NCI-H1694 (cell line): Measurements from ENCODE around the gene ZDHHC14.
A peak's percentile ranks its signal among the peaks of the same experiment; 100 is the strongest.
"Not testable (repeated sequence)": the region's sequence is repeated elsewhere in the genome, so short reads cannot be mapped to it uniquely, and the experiment has no call there.

Experiments used
- DNase-seq: peaks from one replicate; lab custom pipeline; 2025; lab: John Stamatoyannopoulos, UW

ZDHHC14 gene

DNA sequence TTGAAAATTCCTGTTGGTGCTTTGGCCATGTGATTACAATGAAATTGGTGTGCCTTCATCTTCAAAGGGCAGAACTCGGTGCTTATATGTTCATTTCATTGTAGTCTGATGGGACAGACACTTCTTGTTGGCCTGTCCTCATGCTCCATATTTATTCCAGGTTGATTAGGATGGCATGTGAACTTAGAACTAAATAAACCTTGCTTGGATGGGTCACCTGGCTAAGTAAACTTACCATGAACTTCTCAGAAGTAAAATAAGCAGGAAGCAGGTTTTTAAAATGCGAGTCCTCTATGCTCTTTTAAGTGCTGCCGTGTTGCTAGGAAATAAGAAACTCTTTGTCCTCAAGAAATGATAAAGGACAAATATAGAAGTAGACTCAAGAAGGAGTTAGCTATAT, 26.7 kb downstream of the ZDHHC14 start:
- no peak for DNase-seq

DNA sequence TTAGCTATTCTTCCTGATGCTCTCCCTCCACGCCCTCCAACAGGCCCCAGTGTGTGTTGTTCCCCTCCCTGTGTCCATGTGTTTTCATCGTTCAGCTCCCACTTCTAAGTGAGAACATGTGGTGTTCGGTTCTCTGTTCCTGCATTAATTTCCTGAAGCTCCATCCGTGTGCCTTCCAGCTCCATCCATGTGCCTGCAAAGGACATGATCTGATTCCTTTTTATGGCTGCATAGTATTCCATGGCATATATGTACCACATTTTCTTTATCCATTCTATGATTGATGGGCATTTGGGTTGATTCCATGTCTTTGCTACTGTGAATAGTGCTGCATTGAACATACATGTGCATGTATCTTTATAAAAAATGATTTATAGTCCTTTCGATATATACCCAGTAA, 27.4 kb downstream of the ZDHHC14 start:
- not testable (repeated sequence) for DNase-seq

DNA sequence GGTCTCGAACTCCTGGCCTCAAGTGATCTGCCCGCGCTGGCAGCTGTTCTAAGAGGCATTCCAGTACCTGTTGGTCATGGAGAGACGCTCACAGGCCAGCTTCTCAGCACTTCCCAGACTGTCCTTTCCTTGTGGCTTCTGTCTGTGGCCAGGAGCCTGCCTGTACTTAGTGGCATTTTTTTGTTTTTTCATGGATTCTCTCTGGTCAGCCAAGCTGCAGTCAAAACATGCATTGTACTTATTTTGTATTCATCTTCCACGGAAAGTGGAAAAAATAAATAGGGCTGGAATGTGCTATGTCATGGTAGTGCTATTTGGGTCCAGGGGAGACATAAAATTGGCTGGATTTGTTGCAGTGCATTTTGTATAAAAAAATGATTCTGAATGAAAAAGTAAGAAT, 29.1 kb downstream of the ZDHHC14 start:
- no peak for DNase-seq

DNA sequence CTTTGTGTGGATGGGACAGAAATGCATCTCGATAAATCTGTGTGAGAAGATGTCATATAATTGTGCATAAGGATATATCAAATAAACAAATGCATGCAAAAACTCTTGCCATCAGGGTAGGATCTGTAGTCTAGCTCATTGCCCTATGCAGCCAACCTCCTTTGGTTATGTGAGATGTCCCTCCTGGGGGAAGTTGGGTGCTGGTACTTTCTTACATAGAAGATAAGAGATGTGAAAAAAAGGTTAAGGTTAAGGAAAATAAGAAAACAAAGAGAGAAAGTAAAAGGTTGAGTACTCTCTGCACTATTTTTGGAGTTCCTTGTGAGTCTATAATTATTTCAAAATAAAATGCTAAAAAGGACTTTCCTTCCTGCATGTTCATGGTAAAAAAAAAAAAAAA, 30.4 kb downstream of the ZDHHC14 start:
- no peak for DNase-seq

DNA sequence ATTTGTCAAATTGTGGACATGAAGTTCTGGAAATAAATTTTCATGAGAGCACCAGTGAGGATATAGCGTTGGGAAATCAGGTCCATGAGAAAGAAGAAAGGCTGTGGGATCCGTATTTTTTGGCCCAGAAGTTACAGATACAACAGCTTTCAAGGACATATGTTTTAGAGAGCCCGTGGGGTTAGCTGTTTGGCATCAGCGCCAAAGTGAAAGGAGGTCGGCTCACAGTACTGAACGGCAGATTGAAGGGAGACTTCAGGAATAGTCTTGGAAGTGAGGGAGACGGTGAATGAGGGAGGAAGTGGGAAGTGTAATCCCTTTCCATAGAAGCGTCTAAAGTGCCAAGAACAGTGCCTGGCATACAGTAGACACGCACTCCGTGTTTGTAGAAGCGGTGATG, 31.8 kb downstream of the ZDHHC14 start:
- no peak for DNase-seq

DNA sequence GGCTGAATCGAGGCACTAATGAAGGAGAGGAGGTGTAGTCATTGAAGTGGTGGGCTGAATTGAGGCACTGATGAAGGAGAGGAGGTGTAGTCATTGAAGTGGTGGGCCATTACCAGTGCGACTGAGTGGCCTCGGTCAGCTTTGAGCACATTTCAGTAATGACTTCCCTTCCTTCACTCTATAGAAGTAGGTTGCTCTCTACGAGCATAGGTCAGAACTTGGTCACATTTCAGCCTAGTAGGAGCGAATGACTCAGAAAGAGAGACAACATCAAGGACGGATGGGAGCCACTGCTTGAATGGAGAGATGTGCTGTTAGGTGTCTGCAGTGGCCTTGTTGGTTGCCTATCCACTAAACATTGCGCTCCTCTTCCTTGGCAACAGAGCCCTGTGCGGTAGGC, 39.5 kb downstream of the ZDHHC14 start:
- no peak for DNase-seq

DNA sequence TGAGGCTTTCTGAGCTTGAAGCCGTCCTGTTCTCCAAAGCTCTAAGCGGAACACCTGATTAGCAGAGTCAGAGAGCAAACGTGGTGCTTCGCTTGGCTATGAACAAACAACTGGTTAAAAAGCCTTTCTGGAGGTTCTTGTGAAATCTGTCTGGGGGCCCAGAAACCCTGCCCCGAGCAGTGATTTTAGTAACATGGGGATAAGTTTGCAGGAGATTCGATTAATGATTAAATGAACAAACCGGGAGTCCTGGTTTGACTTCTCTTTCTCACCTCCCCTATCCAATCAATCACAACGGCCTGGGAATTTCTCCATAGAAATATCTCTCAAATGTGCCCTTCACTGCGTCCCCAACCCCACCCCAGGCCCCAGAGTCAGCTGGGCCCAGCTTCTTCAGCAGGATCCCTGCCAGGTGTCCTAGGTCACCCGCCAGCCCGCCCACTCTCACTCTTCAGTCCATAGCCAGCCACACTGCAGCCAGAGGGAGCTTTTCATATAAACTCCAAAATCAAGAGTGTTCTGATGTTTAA, 43.6 kb downstream of the ZDHHC14 start:
- no peak for DNase-seq

DNA sequence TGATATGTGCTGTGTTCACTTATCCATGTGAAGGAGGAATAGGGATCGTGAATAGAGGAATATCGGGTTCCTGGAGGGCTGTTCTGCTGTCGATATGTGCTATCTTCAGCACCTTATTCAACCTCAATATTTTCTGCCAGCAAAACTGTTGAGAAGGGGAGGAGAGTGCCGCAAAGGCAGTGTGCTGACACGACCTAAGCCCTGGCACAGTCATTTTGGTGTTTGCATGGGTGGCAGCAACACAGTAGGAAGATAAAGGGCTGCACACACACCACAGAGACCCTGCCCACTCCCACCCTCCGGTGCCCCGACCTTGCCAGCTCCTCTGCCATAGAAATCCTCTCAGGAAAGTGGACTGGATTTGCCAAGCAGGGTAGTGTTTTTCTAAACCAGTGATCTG, 47.0 kb downstream of the ZDHHC14 start:
- DNase-seq, result no peak

DNA sequence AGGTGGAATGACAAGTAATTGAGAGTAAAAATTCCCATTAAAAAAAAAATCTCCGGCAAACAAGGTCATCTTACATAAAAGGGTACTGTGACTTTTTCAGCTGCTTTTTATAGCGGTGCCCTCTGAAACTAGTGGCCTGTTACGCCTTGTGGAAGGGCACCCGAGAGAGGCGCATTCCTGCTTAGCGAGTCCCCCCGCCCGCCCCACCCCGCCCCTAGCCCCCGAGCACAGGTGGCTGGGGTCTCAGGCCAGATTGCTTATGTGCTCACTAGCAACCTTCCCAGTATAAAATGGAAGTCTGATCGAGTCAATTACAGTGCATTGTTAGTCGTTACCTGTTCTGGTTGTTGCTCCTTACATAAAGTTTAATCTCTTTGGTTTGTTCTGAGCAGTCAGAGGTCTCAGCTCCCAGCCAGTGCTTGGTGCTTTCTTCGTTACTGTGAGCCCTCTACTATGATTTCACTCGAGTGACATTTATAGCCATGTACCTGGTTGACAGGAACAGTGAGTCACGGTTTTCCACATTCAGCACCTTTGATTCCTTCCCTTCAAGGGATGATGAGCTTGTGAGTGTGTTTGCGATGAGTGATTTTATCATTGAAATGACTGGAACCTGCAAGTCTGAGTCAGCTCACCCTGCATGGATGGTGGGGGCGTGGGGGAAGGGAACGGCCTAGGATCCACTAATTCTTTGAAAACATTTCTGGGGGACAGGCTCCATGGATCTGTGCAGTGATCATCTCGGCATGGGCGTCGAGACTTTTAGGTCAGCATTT, 47.6 kb downstream of the ZDHHC14 start:
- no peak for DNase-seq

DNA sequence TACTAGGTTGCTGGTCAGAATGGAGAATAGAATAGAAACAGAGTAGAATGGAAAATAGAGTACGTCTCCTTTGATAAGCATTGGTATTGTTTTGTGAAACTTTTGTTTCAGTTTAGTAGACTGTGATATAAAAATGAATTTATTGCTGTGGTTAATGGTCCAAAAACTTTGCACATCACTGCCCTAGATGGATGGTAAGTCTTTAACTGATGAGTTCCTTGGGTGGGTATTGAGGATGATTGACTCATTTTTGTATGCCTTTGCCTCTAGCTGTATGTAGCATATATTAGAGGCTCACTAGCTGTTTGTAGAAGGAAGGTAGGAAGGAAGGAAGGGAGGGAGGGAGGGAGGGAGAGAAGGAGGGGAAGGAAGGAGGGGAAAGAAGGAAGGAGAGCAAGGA, 48.3 kb downstream of the ZDHHC14 start:
- no peak for DNase-seq

DNA sequence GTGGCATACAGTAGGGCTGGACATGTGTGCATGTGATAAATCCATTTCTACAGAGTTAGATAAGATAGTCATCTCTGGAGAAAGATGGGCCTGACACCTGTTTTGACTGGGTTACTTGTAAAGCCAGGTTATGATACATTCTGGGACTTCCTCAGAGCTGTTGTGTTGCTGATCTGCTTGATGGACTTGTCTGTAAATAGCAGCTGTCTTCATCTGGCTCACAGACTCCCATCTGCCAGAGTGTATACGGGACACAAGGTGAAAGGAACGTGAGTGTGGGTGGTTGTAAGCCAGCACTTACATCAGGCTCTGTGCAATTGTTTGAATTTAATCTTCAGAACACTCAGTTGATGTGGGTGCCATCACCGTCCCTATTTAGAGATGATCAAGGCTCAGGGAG, 49.8 kb downstream of the ZDHHC14 start:
- peak; percentile 46 for DNase-seq

DNA sequence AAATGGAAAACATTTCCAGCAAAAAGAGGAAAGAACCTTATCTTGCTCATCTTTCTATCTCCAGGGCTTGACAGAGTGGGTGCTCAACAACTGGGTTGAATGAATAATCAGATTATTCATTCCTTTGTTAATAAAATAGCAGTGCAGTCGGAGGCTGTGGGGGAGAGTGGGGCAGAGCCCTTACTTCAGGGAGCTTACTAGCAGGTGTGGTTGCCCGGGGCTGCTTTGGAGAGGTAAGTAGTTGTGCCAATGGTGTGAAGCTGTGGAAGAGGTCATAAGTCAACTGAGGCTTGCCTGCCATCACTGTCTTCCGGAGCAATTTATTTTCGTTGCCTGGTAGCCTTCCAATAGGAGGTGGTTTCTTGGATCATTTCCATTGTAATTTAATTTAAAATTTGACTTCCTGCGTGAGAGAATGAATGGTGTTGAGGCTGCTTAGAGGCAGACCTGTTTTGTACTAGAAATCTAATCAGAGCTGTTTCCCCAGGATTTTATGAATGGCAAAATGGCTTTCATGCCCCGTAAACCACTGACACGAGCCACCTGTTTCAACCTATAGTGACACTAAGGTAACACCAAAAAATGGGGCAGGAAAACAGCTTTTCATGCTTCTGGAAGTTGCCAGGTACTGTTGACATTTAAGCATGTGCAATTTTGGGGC, 51.4 kb downstream of the ZDHHC14 start:
- DNase-seq, result no peak

DNA sequence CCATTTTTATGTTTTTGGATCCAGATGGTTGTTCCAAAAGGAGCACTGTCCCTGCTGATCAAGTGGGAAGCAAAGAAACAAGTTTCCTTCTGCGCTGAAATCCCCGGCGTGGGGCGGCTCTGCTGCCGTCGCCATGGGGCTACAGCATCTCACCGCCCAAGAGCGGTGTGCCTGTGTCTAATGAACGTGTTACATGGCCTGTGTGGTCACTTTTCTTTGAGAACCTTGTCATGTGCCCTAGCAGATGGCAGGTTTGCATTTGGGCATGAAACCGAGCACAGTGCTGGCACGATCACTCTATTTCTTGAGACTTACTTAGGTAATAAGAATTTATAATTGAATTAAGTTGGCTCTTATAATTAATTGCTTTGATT, 51.9 kb downstream of the ZDHHC14 start:
- DNase-seq, result no peak

DNA sequence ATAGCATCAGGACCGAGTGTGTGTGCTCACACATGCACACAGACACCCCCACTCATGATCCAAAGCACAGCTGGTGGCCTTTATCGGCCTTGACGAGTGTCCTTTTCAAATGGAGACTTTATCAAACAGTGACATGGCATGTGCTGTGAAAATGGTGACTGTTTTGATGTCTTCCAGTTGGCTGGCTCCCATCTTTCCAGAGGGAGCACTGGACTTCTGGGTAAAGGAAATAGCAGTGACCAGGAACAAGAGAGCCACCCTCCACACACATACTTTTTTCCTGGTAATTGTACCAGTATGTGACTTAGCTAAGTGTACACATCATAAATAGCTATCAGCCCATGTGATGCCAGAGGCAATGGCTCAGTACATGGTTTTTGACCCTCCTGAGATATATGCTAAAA, 52.7 kb downstream of the ZDHHC14 start:
- DNase-seq, result no peak

DNA sequence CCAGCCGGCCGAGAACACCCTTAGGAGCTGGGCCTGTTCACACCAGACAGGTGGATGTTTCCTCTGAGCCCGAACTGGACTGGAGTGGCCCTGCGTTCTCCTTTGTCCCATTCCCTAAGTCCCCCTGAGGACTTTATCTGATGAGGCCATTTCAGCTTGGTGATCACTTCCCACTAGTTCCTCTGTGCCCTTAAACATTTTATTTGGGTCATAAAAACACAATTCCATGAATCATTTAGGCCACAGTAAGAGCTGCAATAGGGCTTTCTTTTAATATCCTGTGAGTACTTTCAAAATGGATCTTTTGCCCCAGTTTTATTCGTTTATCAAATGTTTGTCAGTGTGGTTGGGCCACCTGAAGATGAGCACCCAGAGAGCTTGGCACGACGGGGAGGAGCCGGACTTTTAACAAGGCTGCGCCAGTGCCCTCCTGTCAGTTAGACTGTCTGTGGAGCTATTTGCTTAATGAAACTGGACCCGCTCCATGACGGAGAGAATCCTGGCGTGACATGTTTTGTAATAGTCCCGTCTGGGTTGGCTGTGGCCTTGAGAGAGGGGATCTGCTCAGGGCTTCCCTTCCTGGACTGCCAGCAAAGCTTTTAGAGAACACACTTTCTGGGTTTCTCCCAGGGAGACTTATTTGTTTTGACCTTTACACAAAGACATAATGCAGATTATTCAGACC, 53.5 kb downstream of the ZDHHC14 start:
- DNase-seq, result no peak

DNA sequence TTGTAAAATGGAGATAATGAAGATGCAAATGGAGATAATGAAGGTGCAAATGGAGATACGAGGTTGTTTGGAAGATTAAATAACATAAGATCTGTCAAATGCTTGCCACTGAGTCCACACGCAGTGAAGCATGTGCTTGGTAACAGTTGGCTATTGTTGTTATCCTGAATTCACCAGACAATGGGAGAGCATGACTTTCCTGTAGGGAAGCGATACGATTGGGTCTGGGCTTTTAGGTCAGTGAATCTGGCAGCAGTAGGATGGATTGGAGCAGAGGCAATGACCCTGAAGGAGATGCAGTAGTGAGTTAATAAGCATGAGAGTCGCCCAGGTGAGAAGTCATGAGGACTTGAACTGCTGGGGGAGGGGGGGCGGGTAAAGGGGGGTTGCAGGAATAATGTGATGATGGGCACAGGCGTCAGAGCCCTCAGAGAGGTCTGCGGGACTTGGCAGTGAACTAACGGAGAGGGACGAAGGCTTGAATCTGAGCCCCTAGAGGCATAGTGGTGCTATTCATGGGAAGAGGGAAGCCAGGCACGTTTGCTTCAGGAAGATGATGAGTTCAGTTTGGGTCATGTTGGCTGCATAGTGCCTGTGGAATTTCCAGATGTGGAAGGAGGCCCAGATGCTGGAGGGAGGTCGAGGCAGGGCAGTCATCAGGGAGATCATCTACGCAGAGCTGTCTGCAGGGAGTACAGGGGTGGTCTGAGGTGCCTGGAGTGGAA, 55.4 kb downstream of the ZDHHC14 start:
- no peak for DNase-seq

DNA sequence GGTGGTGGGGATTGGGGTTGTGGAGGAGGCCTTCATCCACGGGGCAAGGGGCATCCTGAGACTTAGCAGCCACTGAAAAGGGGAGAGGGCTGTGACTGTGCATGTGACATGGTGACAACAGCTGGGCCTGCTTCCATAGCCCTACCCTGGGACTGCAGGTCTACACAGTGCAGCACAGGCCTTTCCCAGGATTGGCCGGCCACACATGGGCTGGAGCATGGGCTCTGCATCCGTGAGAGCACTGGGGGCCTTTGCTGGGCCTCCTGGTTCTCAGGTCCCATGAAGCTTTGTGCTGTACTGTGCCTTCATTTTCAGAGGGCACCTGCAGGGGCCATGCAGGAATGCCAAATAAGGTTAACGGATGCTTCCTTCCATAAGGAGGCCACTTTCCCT, 56.0 kb downstream of the ZDHHC14 start:
- no peak for DNase-seq

DNA sequence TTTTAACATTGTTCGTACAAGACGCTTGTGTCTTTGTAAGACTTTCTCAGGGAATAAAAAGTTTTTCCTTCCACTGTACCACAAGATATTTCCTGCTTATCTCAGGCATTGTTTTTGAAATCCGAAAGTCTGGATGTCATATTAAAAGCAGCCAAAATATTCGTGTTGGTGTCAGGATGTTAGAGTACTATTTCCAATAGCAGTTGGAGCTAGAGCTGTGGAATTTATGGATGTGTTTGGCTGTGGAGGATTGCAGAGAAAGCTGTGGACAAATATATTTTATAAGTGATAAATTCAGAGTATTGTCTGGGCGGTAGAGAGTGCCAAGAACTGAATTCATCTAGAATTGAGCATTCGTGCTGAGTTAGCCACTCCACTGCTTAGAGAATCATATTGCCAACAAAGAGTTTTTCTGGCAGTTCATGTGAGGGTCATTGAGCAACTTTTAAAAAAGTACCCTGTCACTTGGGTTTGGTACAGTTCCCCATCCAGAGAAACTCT, 57.7 kb downstream of the ZDHHC14 start:
- DNase-seq, result no peak

DNA sequence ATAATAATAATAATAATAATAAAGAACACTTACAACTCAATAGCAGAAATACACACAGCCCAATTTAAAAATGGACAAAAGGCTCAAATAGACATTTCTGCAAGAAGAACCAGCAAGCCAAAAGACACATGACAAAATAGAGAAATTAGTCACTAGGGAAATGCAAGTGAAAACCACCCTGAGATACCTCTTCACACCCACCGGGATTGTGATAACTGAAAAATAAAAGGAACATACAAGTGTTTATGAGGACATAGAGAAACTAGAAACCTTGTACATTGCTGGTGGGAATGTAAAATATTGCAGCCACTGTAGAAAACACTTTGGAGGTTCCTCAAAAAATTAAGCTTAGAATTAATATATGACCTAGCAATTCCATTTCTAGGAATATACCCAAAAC, 59.2 kb downstream of the ZDHHC14 start:
- no peak for DNase-seq

DNA sequence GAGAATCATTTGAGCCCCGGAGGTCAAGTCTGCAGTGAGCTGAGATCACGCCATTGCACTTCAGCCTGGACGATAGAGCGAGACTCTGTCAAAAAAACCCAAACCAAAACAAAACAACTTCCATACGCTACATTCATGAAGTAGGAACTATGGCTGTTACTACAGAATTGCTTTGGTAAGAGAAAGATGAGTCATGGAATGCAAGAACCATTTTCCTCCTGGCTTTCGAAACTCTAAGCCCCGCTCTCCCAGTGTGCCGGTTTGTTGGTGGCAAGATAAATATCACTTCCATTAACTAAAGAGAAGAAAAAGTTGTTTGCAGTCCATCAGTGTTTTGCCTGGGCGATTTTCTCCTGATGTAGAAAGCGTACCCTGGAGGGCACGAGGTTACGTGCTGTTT, 61.3 kb downstream of the ZDHHC14 start:
- DNase-seq, result no peak

DNA sequence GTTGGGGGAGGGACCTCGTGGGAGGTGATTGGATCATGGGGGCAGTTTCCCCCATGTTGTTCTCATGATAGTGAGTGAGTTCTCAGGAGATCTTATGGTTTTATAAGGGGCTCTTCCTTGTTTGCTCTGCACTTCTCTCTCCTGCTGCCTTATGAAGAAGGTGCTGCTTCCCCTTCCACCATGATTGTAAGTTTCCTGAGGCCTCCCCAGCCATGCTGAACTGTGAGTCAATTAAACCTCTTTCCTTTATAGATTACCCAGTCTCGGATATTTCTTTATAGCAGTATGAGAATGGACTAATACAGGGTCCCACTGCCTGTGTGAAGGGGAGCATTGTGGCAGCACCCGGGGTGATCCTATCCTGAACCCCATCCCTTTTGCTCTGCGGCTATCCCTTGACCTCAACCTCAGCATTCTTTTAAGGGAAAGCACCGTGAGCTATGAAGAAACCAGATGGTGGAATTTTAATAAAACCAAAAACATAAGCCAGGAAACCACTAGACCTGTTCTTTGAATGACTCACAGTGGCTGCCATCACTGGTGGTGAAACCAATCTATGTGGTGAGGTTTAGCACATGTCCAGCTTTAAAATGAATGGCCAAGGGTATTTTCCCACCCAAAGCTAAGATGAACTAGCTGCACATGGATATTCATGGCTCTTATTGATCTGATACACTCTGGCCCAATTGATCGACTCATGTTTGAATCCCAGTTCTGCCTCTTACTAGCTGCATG, 62.2 kb downstream of the ZDHHC14 start:
- DNase-seq, result no peak
